Measurements from ENCODE around the gene CYGB.

DNA sequence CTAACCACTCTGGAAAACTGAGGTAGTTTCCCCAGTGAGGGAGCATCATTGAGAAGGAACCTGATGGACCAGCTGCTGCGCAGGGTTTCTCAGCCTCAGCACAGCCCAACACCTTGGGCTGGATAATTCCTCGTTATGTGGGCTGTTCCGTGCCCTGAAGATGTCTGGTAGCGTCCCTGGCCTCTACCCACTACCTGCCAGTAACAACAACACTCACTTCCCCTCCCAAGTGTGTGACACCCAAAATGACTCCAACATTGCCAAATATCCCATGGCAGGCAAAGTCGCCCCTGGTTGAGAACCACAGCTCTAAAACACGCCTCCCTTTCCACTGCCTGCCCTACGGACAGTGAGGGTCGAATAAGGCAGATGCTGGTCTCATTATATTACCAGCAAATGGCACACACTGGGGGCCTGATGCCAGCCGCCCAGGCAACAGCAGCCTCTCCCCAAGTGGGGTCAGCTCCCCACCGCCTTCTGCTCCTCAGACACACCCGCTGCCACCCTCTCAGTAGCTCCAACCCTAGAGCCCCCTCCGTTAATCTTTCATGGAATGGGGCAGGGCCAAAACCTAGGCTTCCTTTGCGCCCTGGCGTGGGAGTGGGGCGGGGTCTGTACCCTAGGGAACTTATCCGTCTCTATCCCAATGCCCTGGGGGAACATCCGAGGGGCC lies 37.3 kb downstream of the CYGB start:
- TF ChIP-seq POLR2A (IDR thresholded peaks at IDR 0.05; ENCODE audit: low read length) (no peak), GATA1 (IDR thresholded peaks at IDR 0.05; ENCODE audit: low read depth, low read length) (no peak)
